BLaER1 (cell line): Measurements from ENCODE around the gene BTBD3.

ENCODE experiments used
- H3K27ac ChIP-seq: shearing (Covaris generic); formaldehyde crosslinking; 2 replicates; pipeline ENCODE4 v1.8.1; 2022
- H3K27me3 ChIP-seq: shearing (Covaris generic); formaldehyde crosslinking; 2 replicates; pipeline ENCODE4 v1.8.1; 2022
- H3K36me3 ChIP-seq: shearing (Covaris generic); formaldehyde crosslinking; 2 replicates; pipeline ENCODE4 v1.8.1; 2022
- H3K4me1 ChIP-seq: shearing (Covaris generic); formaldehyde crosslinking; 2 replicates; pipeline ENCODE4 v1.8.1; 2022
- H3K4me2 ChIP-seq: shearing (Covaris generic); formaldehyde crosslinking; 2 replicates; pipeline ENCODE4 v1.8.1; 2022
- H3K4me3 ChIP-seq: shearing (Covaris generic); formaldehyde crosslinking; 2 replicates; pipeline ENCODE4 v1.8.1; 2022
- H3K9ac ChIP-seq: shearing (Covaris generic); formaldehyde crosslinking; 2 replicates; pipeline ENCODE4 v1.8.1; 2022
- H3K9me3 ChIP-seq: shearing (Covaris generic); formaldehyde crosslinking; 2 replicates; pipeline ENCODE4 v1.8.1; 2022
- H4K20me1 ChIP-seq: shearing (Covaris generic); formaldehyde crosslinking; 2 replicates; pipeline ENCODE4 v1.8.1; 2022
- Cebpa-rat ChIP-seq: shearing (Covaris generic); IDR thresholded peaks from 2 replicates; pipeline ENCODE4 v1.8.1; 2022

BTBD3 gene

DNA sequence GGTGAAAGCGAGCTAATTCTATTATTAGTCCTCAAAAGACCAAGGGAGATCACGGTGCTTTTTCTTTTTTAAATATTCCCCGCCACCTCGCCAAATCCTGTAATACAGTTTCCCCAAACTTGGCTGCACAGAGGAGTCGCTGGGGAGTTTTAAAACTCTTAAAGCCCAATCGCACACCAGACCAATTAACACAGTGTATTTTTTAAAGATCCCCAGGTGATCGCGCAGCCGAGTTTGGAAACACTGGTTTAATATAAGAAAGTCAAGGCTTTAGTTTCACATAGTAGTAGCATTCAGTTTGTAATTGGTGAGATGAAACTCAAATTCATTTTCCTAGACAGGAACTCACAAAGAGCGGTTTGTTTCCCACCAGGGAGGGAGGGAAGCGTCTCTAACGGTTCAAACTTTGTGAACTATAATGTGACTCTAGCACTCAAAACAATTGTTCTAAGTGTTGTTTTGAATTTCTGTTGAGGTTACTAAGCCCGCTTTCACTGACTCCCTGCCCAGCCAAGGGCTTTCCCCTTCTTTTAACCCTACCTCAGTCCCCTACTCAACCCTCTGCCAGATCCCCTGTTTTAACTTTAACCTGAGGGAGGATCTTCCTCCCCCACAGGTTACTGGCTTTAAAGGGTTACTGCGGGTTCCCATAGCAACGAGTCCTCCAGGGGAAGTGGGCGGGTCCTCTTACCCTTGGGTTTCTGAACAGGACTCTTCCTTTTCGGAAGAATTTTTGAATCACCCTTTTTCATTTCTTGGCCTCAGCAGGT, 25.7 kb upstream of the BTBD3 start:
- no peak for TF ChIP-seq Cebpa-rat
- peak overlapping the region; percentile 92 for H3K27ac ChIP-seq
- H3K27me3 ChIP-seq, result no peaks in the 10 kb centered on the region
- H3K4me2 ChIP-seq, result peak overlapping the region; percentile 87
- peaks cover 17% of the 10 kb centered on the region for H4K20me1 ChIP-seq
- peaks cover 4% of the 10 kb centered on the region; the same call in 1 of the 2 replicates for H3K9me3 ChIP-seq
- H3K4me3 ChIP-seq, result peak overlapping the region; percentile 88
- no peaks in the 10 kb centered on the region for H3K36me3 ChIP-seq
- peaks cover 12% of the 10 kb centered on the region for H3K4me1 ChIP-seq
- H3K9ac ChIP-seq, result peak overlapping the region; percentile 90

GRCh38 chr20:11894062-11894461, 23.6 kb upstream of the BTBD3 start:
- Histone ChIP-seq H3K4me2 (no peak overlapping the region), H3K27me3 (no peaks in the 10 kb centered on the region), H4K20me1 (peaks cover 30% of the 10 kb centered on the region), H3K4me3 (no peak overlapping the region), H3K4me1 (peaks cover 12% of the 10 kb centered on the region), H3K27ac (no peak overlapping the region), H3K9ac (no peak overlapping the region), H3K9me3 (peaks cover 4% of the 10 kb centered on the region; the same call in 1 of the 2 replicates), H3K36me3 (0 out of 2 replicates have a peak, but pooled peaks cover 3% of the 10 kb centered on the region)
- TF ChIP-seq Cebpa-rat, result no peak

DNA sequence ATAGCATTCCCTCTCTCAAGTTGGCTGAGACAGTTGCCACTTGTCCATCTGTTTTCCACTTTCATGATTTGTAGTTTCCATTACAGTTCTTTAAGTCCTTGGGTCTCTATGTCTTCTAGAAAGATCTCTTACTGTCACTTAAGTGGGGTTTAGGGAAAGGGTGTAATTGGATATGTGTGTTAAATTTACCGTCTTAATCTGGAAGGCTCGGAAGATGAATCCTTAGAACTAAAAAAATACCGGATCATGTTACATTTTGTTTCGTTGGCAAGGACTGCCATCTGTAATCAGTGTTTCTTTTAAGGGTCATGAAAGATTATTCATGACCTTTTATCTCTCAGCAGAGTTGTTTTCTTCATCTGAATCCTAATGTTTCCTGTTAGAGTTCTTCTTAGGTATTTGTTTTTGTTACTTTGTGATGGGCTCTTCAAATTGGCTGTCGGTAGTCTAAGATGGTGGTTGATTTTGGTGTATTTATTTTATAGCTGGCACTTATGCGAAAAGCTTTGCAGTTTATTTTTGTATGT, 21.8 kb upstream of the BTBD3 start:
- H3K4me2 ChIP-seq, result no peak overlapping the region
- H3K4me3 ChIP-seq, result no peak overlapping the region
- no peaks in the 10 kb centered on the region for H3K27me3 ChIP-seq
- no peak overlapping the region for H3K27ac ChIP-seq
- peaks cover 14% of the 10 kb centered on the region for H3K4me1 ChIP-seq
- H3K36me3 ChIP-seq, result peaks cover 13% of the 10 kb centered on the region
- H4K20me1 ChIP-seq, result peaks cover 36% of the 10 kb centered on the region
- H3K9me3 ChIP-seq, result peaks cover 4% of the 10 kb centered on the region; the same call in 1 of the 2 replicates
- no peak for TF ChIP-seq Cebpa-rat
- no peak overlapping the region for H3K9ac ChIP-seq

- Histone ChIP-seq H4K20me1 (0 out of 2 replicates have a peak, but pooled peaks cover 19% of the 10 kb centered on the region), H3K9ac (no peak overlapping the region), H3K4me3 (no peak overlapping the region), H3K4me2 (no peak overlapping the region; the same call in 1 of the 2 replicates), H3K36me3 (peaks cover 28% of the 10 kb centered on the region), H3K27ac (no peak overlapping the region), H3K4me1 (peaks cover 6% of the 10 kb centered on the region), H3K9me3 (peaks cover 11% of the 10 kb centered on the region), H3K27me3 (no peaks in the 10 kb centered on the region)
- TF ChIP-seq Cebpa-rat, result no peak
Measured at GRCh38 chr20:11901127-11901526, 16.6 kb upstream of the BTBD3 start.

- H3K27me3 ChIP-seq, result no peaks in the 10 kb centered on the region
- peaks cover 19% of the 10 kb centered on the region; the same call in 1 of the 2 replicates for H4K20me1 ChIP-seq
- no peak overlapping the region for H3K27ac ChIP-seq
- no peak overlapping the region for H3K4me2 ChIP-seq
- peaks cover 6% of the 10 kb centered on the region for H3K4me1 ChIP-seq
- H3K36me3 ChIP-seq, result peaks cover 28% of the 10 kb centered on the region
- no peak for TF ChIP-seq Cebpa-rat
- H3K9ac ChIP-seq, result no peak overlapping the region
- H3K4me3 ChIP-seq, result no peak overlapping the region
- H3K9me3 ChIP-seq, result peaks cover 11% of the 10 kb centered on the region
Measured at GRCh38 chr20:11902285-11902697, 15.4 kb upstream of the BTBD3 start.

DNA sequence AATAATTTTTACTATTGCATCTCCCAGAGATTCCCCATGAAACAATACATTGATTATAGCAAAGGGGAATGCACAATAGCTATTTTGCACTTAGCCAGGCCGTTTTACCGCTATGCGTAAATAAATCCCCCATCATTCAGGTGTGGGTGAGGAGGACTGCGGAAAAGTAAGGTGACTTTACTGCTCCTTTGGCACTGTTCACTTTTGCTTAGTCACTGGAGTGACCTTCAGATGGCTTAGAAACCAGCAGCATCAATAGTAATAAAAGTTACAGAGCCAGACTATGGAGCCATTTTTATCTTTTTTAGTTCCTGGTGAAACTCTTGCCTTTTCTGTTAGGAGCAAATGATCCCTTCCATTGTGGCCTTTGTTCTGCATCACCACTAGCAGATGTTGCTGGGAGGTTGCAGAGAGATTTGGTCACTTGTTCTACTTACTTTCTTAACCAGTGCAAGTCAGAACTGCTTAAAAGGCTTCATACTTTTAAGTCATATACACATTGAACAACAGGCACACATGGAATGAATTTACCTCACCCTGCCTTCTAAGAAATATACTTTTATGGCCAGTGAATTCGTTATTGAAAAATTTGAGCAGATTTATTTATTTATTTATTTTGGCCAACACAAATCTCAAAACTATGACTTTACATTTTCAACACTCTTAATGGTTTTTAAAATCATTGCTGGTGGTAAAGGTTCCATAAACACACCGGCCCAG, 12.1 kb upstream of the BTBD3 start:
- no peak for TF ChIP-seq Cebpa-rat
- no peak overlapping the region for H3K4me2 ChIP-seq
- no peak overlapping the region for H3K27ac ChIP-seq
- peaks cover 18% of the 10 kb centered on the region for H3K36me3 ChIP-seq
- no peaks in the 10 kb centered on the region for H3K27me3 ChIP-seq
- H3K4me3 ChIP-seq, result no peak overlapping the region
- H3K4me1 ChIP-seq, result peaks cover 6% of the 10 kb centered on the region
- peaks cover 11% of the 10 kb centered on the region for H3K9me3 ChIP-seq
- no peak overlapping the region for H3K9ac ChIP-seq
- H4K20me1 ChIP-seq, result peaks cover 11% of the 10 kb centered on the region; the same call in 1 of the 2 replicates

GRCh38 chr20:11906626-11907480, 10.8 kb upstream of the BTBD3 start:
- H3K36me3 ChIP-seq, result peaks cover 11% of the 10 kb centered on the region
- H3K9me3 ChIP-seq, result peaks cover 11% of the 10 kb centered on the region
- H4K20me1 ChIP-seq, result peaks cover 23% of the 10 kb centered on the region; the same call in 1 of the 2 replicates
- no peaks in the 10 kb centered on the region for H3K4me1 ChIP-seq
- H3K27me3 ChIP-seq, result no peaks in the 10 kb centered on the region
- no peak overlapping the region for H3K4me3 ChIP-seq
- no peak for TF ChIP-seq Cebpa-rat
- H3K4me2 ChIP-seq, result no peak overlapping the region
- no peak overlapping the region for H3K9ac ChIP-seq
- no peak overlapping the region for H3K27ac ChIP-seq

- H3K4me2 ChIP-seq, result no peak overlapping the region
Measured at GRCh38 chr20:11907621-11908020, 10.1 kb upstream of the BTBD3 start.

GRCh38 chr20:11912013-11912658, 5.6 kb upstream of the BTBD3 start:
- 0 out of 2 replicates have a peak, but pooled peaks cover under 1% of the 10 kb centered on the region for H3K4me1 ChIP-seq
- H3K27ac ChIP-seq, result no peak overlapping the region
- no peak for TF ChIP-seq Cebpa-rat
- no peak overlapping the region for H3K4me3 ChIP-seq
- H4K20me1 ChIP-seq, result peaks cover 61% of the 10 kb centered on the region
- H3K4me2 ChIP-seq, result no peak overlapping the region
- H3K9me3 ChIP-seq, result no peaks in the 10 kb centered on the region
- H3K27me3 ChIP-seq, result no peaks in the 10 kb centered on the region
- H3K36me3 ChIP-seq, result no peaks in the 10 kb centered on the region
- H3K9ac ChIP-seq, result no peak overlapping the region

More at GRCh38 chr20:11907621-11908020, 10.1 kb upstream of the BTBD3 start:
- Histone ChIP-seq H3K27me3 (no peaks in the 10 kb centered on the region), H3K9me3 (peaks cover 11% of the 10 kb centered on the region), H3K4me3 (no peak overlapping the region), H3K9ac (no peak overlapping the region), H3K27ac (no peak overlapping the region), H4K20me1 (peaks cover 31% of the 10 kb centered on the region; the same call in 1 of the 2 replicates), H3K4me1 (no peaks in the 10 kb centered on the region), H3K36me3 (peaks cover 11% of the 10 kb centered on the region)
- no peak for TF ChIP-seq Cebpa-rat
